ENCODE results near the gene CFAP57.

CFAP57 gene

DNA sequence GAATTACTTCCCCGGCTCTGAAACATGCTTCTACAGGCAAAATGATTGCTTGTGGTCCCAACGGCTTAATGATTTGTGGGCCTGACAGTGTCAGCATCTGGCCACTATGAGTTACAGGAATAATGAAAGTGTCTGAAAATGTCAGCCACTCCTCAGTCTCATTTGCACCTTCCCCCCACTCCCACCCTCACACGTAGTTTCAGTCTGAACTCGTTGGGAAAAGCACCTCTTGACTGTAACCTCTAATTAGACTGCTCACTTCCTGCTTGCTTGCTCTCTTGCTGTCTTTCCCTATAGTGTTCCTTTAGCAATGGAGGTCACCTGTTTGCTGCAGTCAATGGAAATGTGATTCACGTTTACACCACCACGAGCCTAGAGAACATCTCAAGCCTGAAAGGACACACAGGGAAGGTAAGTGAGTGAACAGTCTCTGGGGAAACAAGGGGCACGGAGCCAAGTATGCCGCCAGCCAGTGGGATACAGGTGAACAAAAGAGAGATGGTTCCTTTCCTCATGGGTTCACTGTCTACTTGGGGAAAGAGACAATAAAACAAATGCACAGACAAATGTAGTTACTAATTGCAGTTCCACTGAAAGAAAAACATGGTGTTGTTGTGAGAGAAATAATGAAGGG, 27.1 kb downstream of the CFAP57 start:
- H3K27ac Mint-ChIP-seq, result no peak overlapping the region
- no peaks in the 10 kb centered on the region for H3K27me3 Mint-ChIP-seq (ENCODE audit: low read depth)
- peaks cover 11% of the 10 kb centered on the region for H3K9me3 Mint-ChIP-seq
- no peaks in the 10 kb centered on the region for H3K36me3 Mint-ChIP-seq (ENCODE audit: low read depth)
- no peak overlapping the region for H3K4me3 Mint-ChIP-seq
- TF ChIP-seq, protein P1, sequence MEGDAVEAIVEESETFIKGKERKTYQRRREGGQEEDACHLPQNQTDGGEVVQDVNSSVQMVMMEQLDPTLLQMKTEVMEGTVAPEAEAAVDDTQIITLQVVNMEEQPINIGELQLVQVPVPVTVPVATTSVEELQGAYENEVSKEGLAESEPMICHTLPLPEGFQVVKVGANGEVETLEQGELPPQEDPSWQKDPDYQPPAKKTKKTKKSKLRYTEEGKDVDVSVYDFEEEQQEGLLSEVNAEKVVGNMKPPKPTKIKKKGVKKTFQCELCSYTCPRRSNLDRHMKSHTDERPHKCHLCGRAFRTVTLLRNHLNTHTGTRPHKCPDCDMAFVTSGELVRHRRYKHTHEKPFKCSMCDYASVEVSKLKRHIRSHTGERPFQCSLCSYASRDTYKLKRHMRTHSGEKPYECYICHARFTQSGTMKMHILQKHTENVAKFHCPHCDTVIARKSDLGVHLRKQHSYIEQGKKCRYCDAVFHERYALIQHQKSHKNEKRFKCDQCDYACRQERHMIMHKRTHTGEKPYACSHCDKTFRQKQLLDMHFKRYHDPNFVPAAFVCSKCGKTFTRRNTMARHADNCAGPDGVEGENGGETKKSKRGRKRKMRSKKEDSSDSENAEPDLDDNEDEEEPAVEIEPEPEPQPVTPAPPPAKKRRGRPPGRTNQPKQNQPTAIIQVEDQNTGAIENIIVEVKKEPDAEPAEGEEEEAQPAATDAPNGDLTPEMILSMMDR (IDR thresholded peaks at IDR 0.05; ENCODE audit: unreplicated experiment in 3 of 3), result no peak
- H3K4me1 Mint-ChIP-seq, result no peaks in the 10 kb centered on the region

DNA sequence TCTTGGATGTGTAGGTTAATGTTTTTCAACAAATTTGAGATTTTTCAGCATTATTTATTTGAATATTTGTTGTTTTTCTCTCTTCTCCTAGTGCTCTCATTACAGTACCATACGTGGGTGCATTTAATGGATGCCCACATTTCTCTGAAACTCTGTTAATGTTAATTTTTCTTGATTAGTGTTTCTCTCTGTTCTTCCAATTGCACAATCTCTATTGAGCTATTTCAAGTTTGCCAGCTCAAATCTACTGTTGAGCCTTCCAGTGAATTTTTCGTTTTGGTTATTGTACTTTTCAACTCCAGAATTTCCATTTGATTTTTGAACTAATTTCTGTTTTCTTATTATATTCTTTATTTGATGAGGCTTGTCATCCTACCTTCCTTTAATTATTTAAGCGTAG, 31.7 kb downstream of the CFAP57 start:
- Mint-ChIP-seq H3K9me3 (peaks cover 10% of the 10 kb centered on the region), H3K4me3 (no peak overlapping the region), H3K4me1 (peaks cover 11% of the 10 kb centered on the region), H3K36me3 (ENCODE audit: low read depth) (no peaks in the 10 kb centered on the region), H3K27me3 (ENCODE audit: low read depth) (no peaks in the 10 kb centered on the region), H3K27ac (no peak overlapping the region)
- TF ChIP-seq, protein P1 (IDR thresholded peaks at IDR 0.05; ENCODE audit: unreplicated experiment in 3 of 3), result no peak

DNA sequence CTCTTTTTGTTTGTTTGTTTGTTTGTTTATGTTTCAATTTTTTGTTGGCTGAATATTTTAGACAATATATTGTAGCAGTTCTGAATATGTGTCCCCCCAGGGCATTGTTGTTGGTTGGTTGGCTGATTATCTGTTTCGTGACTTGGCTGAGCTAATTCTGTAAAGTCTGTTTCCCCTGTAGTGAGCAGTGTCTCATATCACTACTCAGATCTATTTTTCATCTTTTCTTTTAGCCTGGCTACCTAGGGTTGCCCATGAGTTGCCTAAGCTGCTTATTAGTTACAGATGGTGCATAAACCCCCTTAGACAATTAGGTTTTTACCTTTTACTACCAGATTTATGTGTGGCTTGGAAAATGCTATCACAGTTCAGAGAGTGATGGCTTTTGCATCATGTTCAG, 32.3 kb downstream of the CFAP57 start:
- Mint-ChIP-seq H3K36me3 (ENCODE audit: low read depth) (no peaks in the 10 kb centered on the region), H3K27me3 (ENCODE audit: low read depth) (no peaks in the 10 kb centered on the region), H3K27ac (no peak overlapping the region), H3K4me3 (no peak overlapping the region), H3K4me1 (peaks cover 11% of the 10 kb centered on the region), H3K9me3 (peaks cover 10% of the 10 kb centered on the region)
- TF ChIP-seq, protein P1 (IDR thresholded peaks at IDR 0.05; ENCODE audit: unreplicated experiment in 3 of 3), result no peak

DNA sequence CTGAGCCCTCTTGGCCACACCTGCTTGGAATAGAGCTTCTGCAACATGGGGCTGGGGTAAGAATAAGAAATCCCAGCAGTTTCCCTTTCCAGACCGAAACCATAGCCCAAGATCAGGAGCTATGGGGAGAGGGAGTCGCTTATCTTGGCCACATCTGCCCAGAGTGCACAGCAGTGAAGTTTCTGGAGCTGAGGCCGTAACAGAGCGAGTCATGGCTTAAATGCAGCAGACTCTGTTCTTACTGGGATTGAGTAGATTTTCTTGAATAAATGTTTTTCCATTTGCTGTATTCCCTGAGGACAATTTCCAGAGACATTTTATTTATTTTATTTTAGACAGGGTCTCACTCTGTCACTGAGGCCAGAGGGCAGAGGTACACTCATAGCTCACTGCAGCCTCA, 33.5 kb downstream of the CFAP57 start:
- Mint-ChIP-seq H3K4me3 (no peak overlapping the region), H3K27ac (no peak overlapping the region), H3K36me3 (ENCODE audit: low read depth) (no peaks in the 10 kb centered on the region), H3K4me1 (peaks cover 11% of the 10 kb centered on the region), H3K27me3 (ENCODE audit: low read depth) (no peaks in the 10 kb centered on the region), H3K9me3 (peaks cover 10% of the 10 kb centered on the region)
- TF ChIP-seq, protein P1 (IDR thresholded peaks at IDR 0.05; ENCODE audit: unreplicated experiment in 3 of 3), result no peak

DNA sequence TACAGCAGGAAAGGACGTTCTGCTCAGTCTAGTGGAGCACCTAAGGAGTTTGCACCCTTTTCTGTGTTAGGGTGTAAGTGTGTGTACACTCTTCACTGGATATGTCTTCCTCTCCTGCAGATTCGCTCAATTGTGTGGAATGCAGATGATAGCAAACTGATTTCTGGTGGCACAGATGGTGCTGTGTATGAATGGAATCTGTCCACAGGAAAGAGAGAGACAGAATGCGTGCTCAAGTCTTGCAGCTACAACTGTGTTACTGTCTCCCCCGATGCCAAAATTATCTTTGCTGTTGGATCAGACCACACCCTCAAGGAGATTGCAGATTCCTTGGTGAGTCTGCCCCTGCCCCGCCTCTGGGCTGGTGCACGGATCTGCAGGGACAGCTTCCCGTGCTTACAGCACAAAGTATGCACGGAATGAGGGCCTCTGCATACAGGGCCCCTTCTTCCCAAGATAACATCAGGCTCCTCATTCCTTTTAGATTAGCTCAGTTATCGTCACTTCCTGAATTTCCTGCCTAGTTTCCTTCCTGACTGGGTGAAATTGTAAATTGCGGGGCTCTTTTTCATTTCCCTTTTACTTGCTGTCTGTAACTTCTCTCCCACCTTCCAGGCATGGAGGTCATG, 34.6 kb downstream of the CFAP57 start:
- peaks cover 11% of the 10 kb centered on the region for H3K4me1 Mint-ChIP-seq
- H3K27me3 Mint-ChIP-seq (ENCODE audit: low read depth), result no peaks in the 10 kb centered on the region
- H3K27ac Mint-ChIP-seq, result peak overlapping the region; percentile 79 to 94 (median 87)
- TF ChIP-seq, protein P1 (IDR thresholded peaks at IDR 0.05; ENCODE audit: unreplicated experiment in 3 of 3), result no peak
- no peaks in the 10 kb centered on the region for H3K36me3 Mint-ChIP-seq (ENCODE audit: low read depth)
- peak overlapping the region in 2 of 3 experiments; percentile 12 to 31 for H3K4me3 Mint-ChIP-seq
- peaks cover 10% of the 10 kb centered on the region for H3K9me3 Mint-ChIP-seq

Data from nephron (organoid).